Smooth muscle cell (in vitro differentiated cells): ENCODE results near the gene APOC3. TPM values are rescaled to one million over a fixed set of nuclear protein-coding genes. Genes with fewer than 3 reads are reported as not detected.
A peak's percentile ranks its signal among the peaks of the same experiment; 100 is the strongest.

Experiments used
- DNase-seq: peaks from one replicate; lab custom pipeline; 2025; ENCODE audit not compliant: unreplicated experiment; lab: John Stamatoyannopoulos, UW
- H2AFZ ChIP-seq: fragments of 200-600 bp; sonication (generic); 2 replicates; pipeline ENCODE4 v1.6.0; 2016; ENCODE audit warnings: antibody characterized with exemption, low read depth, mild to moderate bottlenecking
- H3F3A ChIP-seq: fragments of 200-600 bp; sonication (generic); 2 replicates; pipeline ENCODE4 v1.6.0; 2017; ENCODE audit warnings: antibody characterized with exemption, low read depth
- H3K27ac ChIP-seq: fragments of 200-600 bp; sonication (generic); 2 replicates; pipeline ENCODE4 v1.5.1; 2016; ENCODE audit warnings: low read depth, mild to moderate bottlenecking
- H3K27me3 ChIP-seq: fragments of 200-600 bp; sonication (generic); 2 replicates; pipeline ENCODE4 v1.6.1; 2016; ENCODE audit warnings: low read depth, mild to moderate bottlenecking
- H3K36me3 ChIP-seq: fragments of 200-600 bp; sonication (generic); 2 replicates; pipeline ENCODE4 v1.5.1; 2016; ENCODE audit warnings: low read depth
- H3K4me1 ChIP-seq: fragments of 200-600 bp; sonication (generic); 2 replicates; pipeline ENCODE4 v1.5.1; 2016; ENCODE audit warnings: low read depth
- H3K4me2 ChIP-seq: fragments of 200-600 bp; sonication (generic); 2 replicates; pipeline ENCODE4 v1.6.0; 2016; ENCODE audit warnings: mild to moderate bottlenecking
- H3K4me3 ChIP-seq: fragments of 200-600 bp; sonication (generic); 2 replicates; pipeline ENCODE4 v1.5.1; 2016; ENCODE audit warnings: mild to moderate bottlenecking
- H3K79me2 ChIP-seq: fragments of 200-600 bp; sonication (generic); 2 replicates; pipeline ENCODE4 v1.6.0; 2016; ENCODE audit warnings: low read depth, mild to moderate bottlenecking
- H3K9ac ChIP-seq: fragments of 200-600 bp; sonication (generic); 2 replicates; pipeline ENCODE4 v1.6.0; 2016; ENCODE audit warnings: low read depth
- H3K9me3 ChIP-seq: fragments of 200-600 bp; sonication (generic); replicated peaks from 2 replicates; pipeline ENCODE4 v1.5.1; 2016; ENCODE audit warnings: low read depth
- H4K20me1 ChIP-seq: fragments of 200-600 bp; sonication (generic); 2 replicates; pipeline ENCODE4 v1.6.0; 2016; ENCODE audit warnings: low read depth
- CTCF ChIP-seq: fragments of 200-600 bp; sonication (generic); IDR thresholded peaks from 2 replicates; pipeline ENCODE4 v1.5.1; 2017; ENCODE audit warnings: borderline replicate concordance, mild to moderate bottlenecking, antibody characterized with exemption; ENCODE audit not compliant: insufficient read depth, poor library complexity, severe bottlenecking
- WGBS: methylation state at CpG from one replicate; pipeline ENCODE4 v1.1.7; 2016; ENCODE audit warnings: low lambda C conversion rate; 5-methylcytosine and 5-hydroxymethylcytosine counted together
- polyA plus RNA-seq: library from polyadenylated mRNA; unstranded; fragments of >200 nt; fragmentation: Nextera tagmentation; extraction: Ambion mirVana; gene quantifications from 2 replicates; pipeline ENCODE4 v1.2.1, GENCODE V29; 2016
- total RNA-seq: library from RNA; depleted of rRNA; stranded (reverse); fragments of >200 nt; gene quantifications from 2 replicates; pipeline ENCODE4 v1.2.3, GENCODE V29; 2014

Gene APOC3
- total and polyA plus RNA-seq, 2 experiments from 2014 or later: 0.54 TPM; not detected in 1

- H2AFZ ChIP-seq: peak overlapping the region; percentile 95
- H3F3A ChIP-seq: no peaks in the 10 kb centered on the region
- no peak for DNase-seq
- peak overlapping the region; percentile 98 for H3K4me2 ChIP-seq
- H3K27ac ChIP-seq: peak overlapping the region; percentile 71
- peaks cover 13% of the 10 kb centered on the region for H3K79me2 ChIP-seq
- WGBS: 1% methylated on average over 15 of the region's 15 CpGs
- no peaks in the 10 kb centered on the region for H4K20me1 ChIP-seq
- H3K9ac ChIP-seq: peak overlapping the region; percentile 91
- peak overlapping the region; percentile 92 for H3K4me3 ChIP-seq
- peaks cover 12% of the 10 kb centered on the region for H3K4me1 ChIP-seq
- no peak for TF ChIP-seq CTCF
- peaks cover 6% of the 10 kb centered on the region for H3K36me3 ChIP-seq
- H3K27me3 ChIP-seq: no peaks in the 10 kb centered on the region
- no peaks in the 10 kb centered on the region for H3K9me3 ChIP-seq
These were observed 42.3 kb upstream of the APOC3 start for GRCh38 chr11:116787436-116787785.

- no peaks in the 10 kb centered on the region for H3K27me3 ChIP-seq
- peaks cover 12% of the 10 kb centered on the region for H3K4me1 ChIP-seq
- H3F3A ChIP-seq: no peaks in the 10 kb centered on the region
- peak within 1 kb of the TSS; percentile 71 for H3K27ac ChIP-seq
- H4K20me1 ChIP-seq: no peaks in the 10 kb centered on the region
- H3K4me3 ChIP-seq: peak within 1 kb of the TSS; percentile 92
- H3K36me3 ChIP-seq: peaks cover under 1% of the 10 kb centered on the region
- DNase-seq: peak; percentile 37
- peak within 1 kb of the TSS; percentile 98 for H3K4me2 ChIP-seq
- WGBS: 2% methylated on average over 48 of the region's 56 CpGs
- no peaks in the 10 kb centered on the region for H3K9me3 ChIP-seq
- H2AFZ ChIP-seq: peak within 1 kb of the TSS; percentile 95
- peak within 1 kb of the TSS; percentile 91 for H3K9ac ChIP-seq
- TF ChIP-seq CTCF: no peak
- peaks cover 13% of the 10 kb centered on the region for H3K79me2 ChIP-seq
These were observed 41.8 kb upstream of the APOC3 start, which contains the start of gene ZPR1 for GRCh38 chr11:116787786-116788486. TSS of gene ZPR1 (minus strand) at chr11:116788023. CDS start at chr11:116787990, 33 bp downstream.

- Histone ChIP-seq H3K27me3 (no peaks in the 10 kb centered on the region), H3K4me2 (peak overlapping the region; percentile 98), H3K4me1 (peaks cover 12% of the 10 kb centered on the region), H4K20me1 (no peaks in the 10 kb centered on the region), H3K79me2 (peaks cover 13% of the 10 kb centered on the region), H3F3A (no peaks in the 10 kb centered on the region), H3K9ac (peak overlapping the region; percentile 91), H3K9me3 (no peaks in the 10 kb centered on the region), H2AFZ (peak overlapping the region; percentile 95), H3K27ac (peak overlapping the region; percentile 71), H3K36me3 (no peaks in the 10 kb centered on the region), H3K4me3 (peak overlapping the region; percentile 92)
- no peak for TF ChIP-seq CTCF
- 82% methylated on average over 4 of the region's 4 CpGs for WGBS
- DNase-seq: no peak
These were observed 41.2 kb upstream of the APOC3 start for GRCh38 chr11:116788534-116788933.

GRCh38 chr11:116788975-116789374, 40.7 kb upstream of the APOC3 start:
- H2AFZ ChIP-seq: no peak overlapping the region
- no peak overlapping the region for H3K4me3 ChIP-seq
- no peak overlapping the region for H3K27ac ChIP-seq
- H3K9ac ChIP-seq: no peak overlapping the region
- H3K27me3 ChIP-seq: no peaks in the 10 kb centered on the region
- peaks cover 13% of the 10 kb centered on the region for H3K79me2 ChIP-seq
- 87% methylated on average over 4 of the region's 4 CpGs for WGBS
- no peak for TF ChIP-seq CTCF
- H3K4me2 ChIP-seq: peak overlapping the region; percentile 98
- DNase-seq: no peak
- peaks cover 12% of the 10 kb centered on the region for H3K4me1 ChIP-seq
- no peaks in the 10 kb centered on the region for H3K9me3 ChIP-seq
- no peaks in the 10 kb centered on the region for H4K20me1 ChIP-seq
- no peaks in the 10 kb centered on the region for H3F3A ChIP-seq
- H3K36me3 ChIP-seq: no peaks in the 10 kb centered on the region
